Keratinocyte (primary cell): ENCODE data around the gene IGFN1. TPM values are rescaled to one million over a fixed set of nuclear protein-coding genes. Genes with fewer than 3 reads are reported as not detected.

ENCODE experiments used
- DNase-seq: peaks from one replicate; pipeline ENCODE4 v3.0.0-alpha.2; 2011; ENCODE audit warnings: low read depth, missing footprints, low spot score
- FAIRE-seq: peaks from 2 replicates; lab custom pipeline; 2011; peaks lifted over from hg19 to GRCh38; lab: Jason Lieb, UNC
- H2AFZ ChIP-seq: 2 replicates; pipeline ENCODE4 v1.6.0; 2012; ENCODE audit warnings: low read length, control low read depth, inconsistent platforms; ENCODE audit not compliant: control insufficient read depth
- H3K27ac ChIP-seq: 2 replicates; pipeline ENCODE4 v1.5.1; 2011; ENCODE audit warnings: low read length; ENCODE audit not compliant: control insufficient read depth, insufficient read depth
- H3K27me3 ChIP-seq: 3 replicates; pipeline ENCODE4 v1.6.0; 2011; ENCODE audit warnings: low read length; ENCODE audit not compliant: control insufficient read depth, insufficient read depth; ENCODE audit errors: extremely low read depth
- H3K36me3 ChIP-seq, 2 experiments: 2 replicates in 1 of 2; 3 replicates in 1 of 2; pipeline ENCODE4 v1.5.1; 2011; ENCODE audit warnings: low read length in 2 of 2, mild to moderate bottlenecking in 1 of 2; ENCODE audit not compliant: control insufficient read depth in 2 of 2, insufficient read depth in 2 of 2; ENCODE audit errors: extremely low read depth in 1 of 2
- H3K4me1 ChIP-seq: 3 replicates; pipeline ENCODE4 v1.5.1; 2011; ENCODE audit warnings: low read length; ENCODE audit not compliant: control insufficient read depth, insufficient read depth; ENCODE audit errors: extremely low read depth
- H3K4me2 ChIP-seq: 3 replicates; pipeline ENCODE4 v1.6.0; 2011; ENCODE audit warnings: low read depth, low read length; ENCODE audit not compliant: control insufficient read depth, insufficient read depth; ENCODE audit errors: extremely low read depth
- H3K4me3 ChIP-seq, 3 experiments: fragments of 200-600 bp in 1 of 3; sonication (generic) in 1 of 3; 2 replicates in 2 of 3; 3 replicates in 1 of 3; pipeline ENCODE4 v1.5.1; 2011 to 2016; ENCODE audit warnings: low read length in 3 of 3, mild to moderate bottlenecking in 3 of 3, control low read depth in 2 of 3, inconsistent platforms in 1 of 3, low read depth in 1 of 3, mixed read lengths in 1 of 3, mixed run types in 1 of 3, moderate library complexity in 1 of 3; ENCODE audit not compliant: control insufficient read depth in 2 of 3, insufficient read depth in 2 of 3; ENCODE audit errors: extremely low read depth in 1 of 3
- H3K79me2 ChIP-seq: 2 replicates; pipeline ENCODE4 v1.6.0; 2012; ENCODE audit warnings: low read length; ENCODE audit not compliant: control insufficient read depth, insufficient read depth
- H3K9ac ChIP-seq: 3 replicates; pipeline ENCODE4 v1.6.0; 2011; ENCODE audit warnings: low read length; ENCODE audit not compliant: control insufficient read depth, insufficient read depth; ENCODE audit errors: extremely low read depth
- H3K9me1 ChIP-seq: 3 replicates; pipeline ENCODE4 v1.6.0; 2011; ENCODE audit warnings: low read length; ENCODE audit not compliant: control insufficient read depth, insufficient read depth; ENCODE audit errors: extremely low read depth
- H3K9me3 ChIP-seq: 2 replicates; pipeline ENCODE4 v1.5.1; 2012; ENCODE audit warnings: low read depth, low read length; ENCODE audit not compliant: control insufficient read depth
- H4K20me1 ChIP-seq: 3 replicates; pipeline ENCODE4 v1.6.0; 2011; ENCODE audit warnings: low read length; ENCODE audit not compliant: control insufficient read depth, insufficient read depth; ENCODE audit errors: extremely low read depth
- CTCF ChIP-seq, 3 experiments: IDR thresholded peaks in 1 of 3; conservative IDR thresholded peaks in 1 of 3; optimal IDR thresholded peaks in 1 of 3; 2 replicates in 2 of 3; 3 replicates in 1 of 3; pipeline versions ENCODE3 to v1.5.1; 2011; ENCODE audit warnings: low read length in 3 of 3, mild to moderate bottlenecking in 3 of 3, moderate library complexity in 2 of 3, control low read depth in 1 of 3, inconsistent platforms in 1 of 3; ENCODE audit not compliant: insufficient read depth in 2 of 3; ENCODE audit errors: extremely low read depth in 1 of 3
- EZH2 ChIP-seq: IDR thresholded peaks from one replicate; pipeline ENCODE4 v1.6.1; 2012; ENCODE audit warnings: inconsistent platforms, mild to moderate bottlenecking, low read length, moderate library complexity
- dilution Hi-C: fragments of 300-500 bp; cut with MboI; formaldehyde crosslinking; loops from one replicate; pipeline ENCODE4 v1.7.0; 2020; ENCODE audit warnings: low sequenced_read_pairs; ENCODE audit not compliant: extremely low pct_ligation_motif_present
- polyA plus RNA-seq, 5 experiments: library from polyadenylated mRNA; depleted of rRNA in 3 of 5; stranded (reverse) in 3 of 5; stranded (forward) in 1 of 5; unstranded in 1 of 5; fragments of >200 nt; gene quantifications; 1 replicate in 1 of 5; 2 replicates in 3 of 5; 3 replicates in 1 of 5; pipeline versions ENCODE4 v1.2.1 to v1.2.3, GENCODE V29; 2011 to 2012; ENCODE audit warnings: missing spikeins in 2 of 5, low read depth in 1 of 5, low replicate concordance in 1 of 5

Gene IGFN1
- polyA plus RNA-seq, 1 donor (not counting 4 experiments of a cell fraction or from before 2014, with no cell fraction given): not detected

GRCh38 chr1:201268604-201269151, 78.1 kb downstream of the IGFN1 start:
- Histone ChIP-seq H3K36me3 (no peaks in the 10 kb centered on the region), H3K27ac (peak overlapping the region; percentile 80), H3K4me2 (peak overlapping the region; percentile 55), H4K20me1 (no peaks in the 10 kb centered on the region), H3K4me1 (peaks cover 50% of the 10 kb centered on the region), H3K4me3 (no peak overlapping the region), H2AFZ (peak overlapping the region; percentile 47), H3K27me3 (no peaks in the 10 kb centered on the region), H3K79me2 (no peaks in the 10 kb centered on the region), H3K9me3 (no peaks in the 10 kb centered on the region), H3K9me1 (no peaks in the 10 kb centered on the region), H3K9ac (peak overlapping the region; percentile 57)
- no peak for FAIRE-seq
- dilution Hi-C loops: no loop called here
- TF ChIP-seq EZH2: no peak
- DNase-seq: no peak

- no peak for FAIRE-seq
- dilution Hi-C loops: no loop called here
- H3K4me2 ChIP-seq: peak overlapping the region; percentile 55
Measured at GRCh38 chr1:201269281-201269680, 78.7 kb downstream of the IGFN1 start.

More at GRCh38 chr1:201269281-201269680, 78.7 kb downstream of the IGFN1 start:
- DNase-seq: no peak
- TF ChIP-seq CTCF (optimal IDR thresholded peaks at IDR 0.05 in 1 of 3, IDR thresholded peaks at IDR 0.05 in 1 of 3, conservative IDR thresholded peaks at IDR 0.05 in 1 of 3; ENCODE audit: extremely low read depth in 1 of 3, insufficient read depth in 2 of 3, low read length in 3 of 3) (no peak), EZH2 (no peak)
- no peak overlapping the region for H3K4me3 ChIP-seq
- H2AFZ ChIP-seq: peak overlapping the region; percentile 47
- peak overlapping the region; percentile 57 for H3K9ac ChIP-seq
- peaks cover 50% of the 10 kb centered on the region for H3K4me1 ChIP-seq
- no peaks in the 10 kb centered on the region for H3K27me3 ChIP-seq
- H3K27ac ChIP-seq: peak overlapping the region; percentile 80
- no peaks in the 10 kb centered on the region for H3K36me3 ChIP-seq
- H4K20me1 ChIP-seq: no peaks in the 10 kb centered on the region
- H3K9me3 ChIP-seq: no peaks in the 10 kb centered on the region
- H3K9me1 ChIP-seq: no peaks in the 10 kb centered on the region
- H3K79me2 ChIP-seq: no peaks in the 10 kb centered on the region
